MM.1S (cell line): ENCODE results near the gene GNAT1.

ENCODE experiments used
- DNase-seq: peaks from one replicate; pipeline ENCODE4 v3.0.0-alpha.2; 2015
- H2AFZ ChIP-seq: fragments of 300-600 bp; sonication (generic); 2 replicates; pipeline ENCODE4 v1.6.0; 2016; ENCODE audit warnings: antibody characterized with exemption, low read length
- H3F3A ChIP-seq: fragments of 300-600 bp; sonication (generic); 2 replicates; pipeline ENCODE4 v1.6.1; 2016; ENCODE audit warnings: mild to moderate bottlenecking, antibody characterized with exemption, low read length, moderate library complexity, mixed read lengths; ENCODE audit not compliant: insufficient read depth
- H3K27ac ChIP-seq: fragments of 300-600 bp; sonication (generic); 2 replicates; pipeline ENCODE4 v1.5.1; 2016; ENCODE audit warnings: mild to moderate bottlenecking, low read length
- H3K27me3 ChIP-seq: fragments of 300-600 bp; sonication (generic); replicated peaks from 2 replicates; pipeline ENCODE4 v1.6.0; 2016; ENCODE audit warnings: low read length; ENCODE audit not compliant: insufficient read depth
- H3K36me3 ChIP-seq: fragments of 300-600 bp; sonication (generic); replicated peaks from 2 replicates; pipeline ENCODE4 v1.6.1; 2016; ENCODE audit warnings: mild to moderate bottlenecking, low read length, mixed read lengths; ENCODE audit not compliant: insufficient read depth
- H3K4me1 ChIP-seq: fragments of 300-600 bp; sonication (generic); 2 replicates; pipeline ENCODE4 v1.6.1; 2016; ENCODE audit warnings: low read length, mixed read lengths
- H3K4me2 ChIP-seq: fragments of 300-600 bp; sonication (generic); 2 replicates; pipeline ENCODE4 v1.6.0; 2016; ENCODE audit warnings: low read depth, low read length
- H3K4me3 ChIP-seq: fragments of 300-600 bp; sonication (generic); 2 replicates; pipeline ENCODE4 v1.5.1; 2016; ENCODE audit warnings: low read length, mixed read lengths
- H3K79me2 ChIP-seq: fragments of 300-600 bp; sonication (generic); 2 replicates; pipeline ENCODE4 v1.6.1; 2016; ENCODE audit warnings: mixed run types, low read length, mixed read lengths
- H3K9ac ChIP-seq: fragments of 300-600 bp; sonication (generic); 2 replicates; pipeline ENCODE4 v1.6.1; 2016; ENCODE audit warnings: low read length, mixed read lengths
- H3K9me2 ChIP-seq: fragments of 300-600 bp; sonication (generic); replicated peaks from 2 replicates; pipeline ENCODE4 v1.6.1; 2016; ENCODE audit warnings: mild to moderate bottlenecking, low read length, mixed read lengths; ENCODE audit not compliant: insufficient read depth
- H3K9me3 ChIP-seq: fragments of 300-600 bp; sonication (generic); replicated peaks from 2 replicates; pipeline ENCODE4 v1.6.1; 2016; ENCODE audit warnings: mild to moderate bottlenecking, low read length, mixed read lengths; ENCODE audit not compliant: insufficient read depth
- H4K20me1 ChIP-seq: fragments of 300-600 bp; sonication (generic); 2 replicates; pipeline ENCODE4 v1.6.1; 2016; ENCODE audit warnings: mild to moderate bottlenecking, low read length, moderate library complexity, mixed read lengths; ENCODE audit not compliant: insufficient read depth
- EZH2 ChIP-seq: fragments of 300-600 bp; sonication (generic); optimal IDR thresholded peaks from 2 replicates; pipeline ENCODE3; 2017; ENCODE audit warnings: low read depth, mild to moderate bottlenecking, antibody characterized with exemption, low read length, mixed read lengths
- EZH2phosphoT487 ChIP-seq: fragments of 300-600 bp; sonication (generic); IDR thresholded peaks from 2 replicates; pipeline ENCODE4 v1.6.1; 2018; ENCODE audit warnings: antibody characterized with exemption, low read length
- TF ChIP-seq, protein P1 (sequence below): fragments of 300-600 bp; sonication (generic); IDR thresholded peaks from 2 replicates; pipeline ENCODE4 v1.5.1; 2016; ENCODE audit warnings: antibody characterized with exemption, low read length, mixed read lengths

The GNAT1 gene

GRCh38 chr3:50150863-50151686 is 40.3 kb upstream of the GNAT1 start:
- no peak overlapping the region for H3K4me2 ChIP-seq
- H3K9me3 ChIP-seq, result no peaks in the 10 kb centered on the region
- 0 out of 2 replicates have a peak, but pooled peaks cover 4% of the 10 kb centered on the region for H3K4me1 ChIP-seq
- H3F3A ChIP-seq, result no peaks in the 10 kb centered on the region
- DNase-seq, result no peak
- no peak overlapping the region for H3K4me3 ChIP-seq
- TF ChIP-seq EZH2phosphoT487 (no peak), EZH2 (no peak)
- TF ChIP-seq, protein P1, sequence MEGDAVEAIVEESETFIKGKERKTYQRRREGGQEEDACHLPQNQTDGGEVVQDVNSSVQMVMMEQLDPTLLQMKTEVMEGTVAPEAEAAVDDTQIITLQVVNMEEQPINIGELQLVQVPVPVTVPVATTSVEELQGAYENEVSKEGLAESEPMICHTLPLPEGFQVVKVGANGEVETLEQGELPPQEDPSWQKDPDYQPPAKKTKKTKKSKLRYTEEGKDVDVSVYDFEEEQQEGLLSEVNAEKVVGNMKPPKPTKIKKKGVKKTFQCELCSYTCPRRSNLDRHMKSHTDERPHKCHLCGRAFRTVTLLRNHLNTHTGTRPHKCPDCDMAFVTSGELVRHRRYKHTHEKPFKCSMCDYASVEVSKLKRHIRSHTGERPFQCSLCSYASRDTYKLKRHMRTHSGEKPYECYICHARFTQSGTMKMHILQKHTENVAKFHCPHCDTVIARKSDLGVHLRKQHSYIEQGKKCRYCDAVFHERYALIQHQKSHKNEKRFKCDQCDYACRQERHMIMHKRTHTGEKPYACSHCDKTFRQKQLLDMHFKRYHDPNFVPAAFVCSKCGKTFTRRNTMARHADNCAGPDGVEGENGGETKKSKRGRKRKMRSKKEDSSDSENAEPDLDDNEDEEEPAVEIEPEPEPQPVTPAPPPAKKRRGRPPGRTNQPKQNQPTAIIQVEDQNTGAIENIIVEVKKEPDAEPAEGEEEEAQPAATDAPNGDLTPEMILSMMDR, result no peak
- H3K9me2 ChIP-seq, result no peaks in the 10 kb centered on the region
- no peaks in the 10 kb centered on the region for H3K79me2 ChIP-seq
- no peaks in the 10 kb centered on the region for H4K20me1 ChIP-seq
- no peak overlapping the region for H2AFZ ChIP-seq
- H3K36me3 ChIP-seq, result no peaks in the 10 kb centered on the region
- H3K9ac ChIP-seq, result no peak overlapping the region
- peaks cover 34% of the 10 kb centered on the region for H3K27me3 ChIP-seq
- H3K27ac ChIP-seq, result no peak overlapping the region

GRCh38 chr3:50151728-50152127 is 39.7 kb upstream of the GNAT1 start:
- no peak overlapping the region for H3K9ac ChIP-seq
- no peak for DNase-seq
- H3K4me1 ChIP-seq, result 0 out of 2 replicates have a peak, but pooled peaks cover 4% of the 10 kb centered on the region
- TF ChIP-seq, protein P1, result no peak
- TF ChIP-seq EZH2phosphoT487, result no peak
- TF ChIP-seq EZH2, result no peak
- H3K27me3 ChIP-seq, result peaks cover 41% of the 10 kb centered on the region
- H3K4me2 ChIP-seq, result no peak overlapping the region
- H3K4me3 ChIP-seq, result no peak overlapping the region
- H2AFZ ChIP-seq, result no peak overlapping the region
- H3K9me2 ChIP-seq, result no peaks in the 10 kb centered on the region
- no peaks in the 10 kb centered on the region for H3K36me3 ChIP-seq
- no peaks in the 10 kb centered on the region for H3K79me2 ChIP-seq
- H3K9me3 ChIP-seq, result no peaks in the 10 kb centered on the region
- no peaks in the 10 kb centered on the region for H4K20me1 ChIP-seq
- no peak overlapping the region for H3K27ac ChIP-seq
- H3F3A ChIP-seq, result no peaks in the 10 kb centered on the region

GRCh38 chr3:50153782-50154475 is 37.5 kb upstream of the GNAT1 start:
- Histone ChIP-seq H3K27ac (no peak overlapping the region), H3K4me3 (peak overlapping the region; percentile 62), H3K79me2 (no peaks in the 10 kb centered on the region), H3K9me3 (no peaks in the 10 kb centered on the region), H4K20me1 (no peaks in the 10 kb centered on the region), H3K4me2 (peak overlapping the region; percentile 98), H3K9ac (no peak overlapping the region), H2AFZ (peak overlapping the region; percentile 69), H3K9me2 (no peaks in the 10 kb centered on the region), H3K4me1 (0 out of 2 replicates have a peak, but pooled peaks cover 4% of the 10 kb centered on the region), H3K27me3 (peaks cover 58% of the 10 kb centered on the region), H3K36me3 (no peaks in the 10 kb centered on the region), H3F3A (no peaks in the 10 kb centered on the region)
- DNase-seq, result no peak
- no peak for TF ChIP-seq EZH2
- no peak for TF ChIP-seq EZH2phosphoT487
- TF ChIP-seq, protein P1, result no peak
